Chondrocyte (in vitro differentiated cells): ENCODE results near the gene SULT2B1. TPM values are rescaled to one million over a fixed set of nuclear protein-coding genes. Genes with fewer than 3 reads are reported as not detected.
A peak's percentile ranks its signal among the peaks of the same experiment; 100 is the strongest.

Source experiments
- DNase-seq: peaks from one replicate; pipeline ENCODE4 v3.0.0; 2021; ENCODE audit warnings: mixed read lengths, low spot score
- H3K27ac Mint-ChIP-seq: one replicate; pipeline ENCODE4 v1.8.0; 2021; ENCODE audit warnings: mild to moderate bottlenecking, moderate library complexity, mixed read lengths; ENCODE audit not compliant: unreplicated experiment
- H3K27me3 Mint-ChIP-seq: 2 replicates; pipeline ENCODE4 v1.8.0; 2021; ENCODE audit warnings: low read depth, mixed read lengths
- H3K36me3 Mint-ChIP-seq: 2 replicates; pipeline ENCODE4 v1.8.0; 2021; ENCODE audit warnings: low read depth, mixed read lengths
- H3K4me1 Mint-ChIP-seq: 2 replicates; pipeline ENCODE4 v1.8.0; 2021; ENCODE audit warnings: low read depth, mild to moderate bottlenecking, mixed read lengths
- H3K4me3 Mint-ChIP-seq: one replicate; pipeline ENCODE4 v1.8.0; 2021; ENCODE audit warnings: mild to moderate bottlenecking, moderate library complexity, mixed read lengths; ENCODE audit not compliant: unreplicated experiment
- H3K9me3 Mint-ChIP-seq: 2 replicates; pipeline ENCODE4 v1.8.0; 2021; ENCODE audit warnings: low read depth, mixed read lengths
- total RNA-seq: library from RNA; stranded (reverse); gene quantifications from 3 replicates; pipeline ENCODE4 v1.2.1, GENCODE V29; 2021
- TF ChIP-seq, protein P1 (sequence below): fragments of 200-600 bp; sonication (generic); IDR thresholded peaks from 2 replicates; pipeline ENCODE4 v1.5.0; 2021; ENCODE audit warnings: antibody characterized with exemption, mild to moderate bottlenecking, moderate library complexity

The SULT2B1 gene
- total RNA-seq, 1 donor from 2014 or later = 0.22 TPM

DNA sequence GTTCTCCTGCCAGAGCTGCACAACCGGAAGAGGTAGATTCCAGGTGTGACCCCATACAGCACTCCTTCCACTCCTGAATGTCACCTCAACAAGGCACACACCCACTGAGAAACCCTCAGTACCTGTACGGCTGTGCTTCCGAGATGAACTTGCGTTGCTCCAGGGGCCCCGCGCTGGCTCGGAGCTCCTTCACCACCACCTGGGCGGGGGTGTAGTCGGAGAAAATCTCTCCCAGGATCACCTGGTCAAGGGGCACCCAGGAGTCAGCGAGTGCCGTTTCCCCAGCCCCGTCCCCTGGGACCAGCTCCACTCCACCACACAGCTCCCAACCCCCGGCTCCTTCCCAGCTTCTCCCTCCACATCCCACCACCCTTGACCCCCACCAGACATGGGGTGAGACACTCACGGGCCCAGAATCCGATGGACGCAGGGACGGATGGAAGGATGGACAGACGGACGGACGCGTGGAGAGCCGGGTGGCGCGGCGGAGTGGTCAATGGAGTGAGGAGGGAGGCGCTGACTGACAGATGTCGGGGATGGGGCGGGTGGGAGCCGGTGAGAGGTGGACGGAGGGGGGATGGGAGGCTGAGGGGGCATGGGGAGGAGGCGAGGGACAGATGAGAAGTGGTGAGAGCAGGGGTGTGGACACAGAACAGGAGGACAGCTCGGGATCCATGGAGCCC, 43.1 kb upstream of the SULT2B1 start:
- Mint-ChIP-seq H3K4me1 (peaks cover 9% of the 10 kb centered on the region), H3K27me3 (peaks cover 8% of the 10 kb centered on the region), H3K27ac (no peak overlapping the region), H3K36me3 (no peaks in the 10 kb centered on the region), H3K9me3 (no peaks in the 10 kb centered on the region), H3K4me3 (no peak overlapping the region)
- TF ChIP-seq, protein P1, sequence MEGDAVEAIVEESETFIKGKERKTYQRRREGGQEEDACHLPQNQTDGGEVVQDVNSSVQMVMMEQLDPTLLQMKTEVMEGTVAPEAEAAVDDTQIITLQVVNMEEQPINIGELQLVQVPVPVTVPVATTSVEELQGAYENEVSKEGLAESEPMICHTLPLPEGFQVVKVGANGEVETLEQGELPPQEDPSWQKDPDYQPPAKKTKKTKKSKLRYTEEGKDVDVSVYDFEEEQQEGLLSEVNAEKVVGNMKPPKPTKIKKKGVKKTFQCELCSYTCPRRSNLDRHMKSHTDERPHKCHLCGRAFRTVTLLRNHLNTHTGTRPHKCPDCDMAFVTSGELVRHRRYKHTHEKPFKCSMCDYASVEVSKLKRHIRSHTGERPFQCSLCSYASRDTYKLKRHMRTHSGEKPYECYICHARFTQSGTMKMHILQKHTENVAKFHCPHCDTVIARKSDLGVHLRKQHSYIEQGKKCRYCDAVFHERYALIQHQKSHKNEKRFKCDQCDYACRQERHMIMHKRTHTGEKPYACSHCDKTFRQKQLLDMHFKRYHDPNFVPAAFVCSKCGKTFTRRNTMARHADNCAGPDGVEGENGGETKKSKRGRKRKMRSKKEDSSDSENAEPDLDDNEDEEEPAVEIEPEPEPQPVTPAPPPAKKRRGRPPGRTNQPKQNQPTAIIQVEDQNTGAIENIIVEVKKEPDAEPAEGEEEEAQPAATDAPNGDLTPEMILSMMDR = no peak
- DNase-seq = no peak

DNA sequence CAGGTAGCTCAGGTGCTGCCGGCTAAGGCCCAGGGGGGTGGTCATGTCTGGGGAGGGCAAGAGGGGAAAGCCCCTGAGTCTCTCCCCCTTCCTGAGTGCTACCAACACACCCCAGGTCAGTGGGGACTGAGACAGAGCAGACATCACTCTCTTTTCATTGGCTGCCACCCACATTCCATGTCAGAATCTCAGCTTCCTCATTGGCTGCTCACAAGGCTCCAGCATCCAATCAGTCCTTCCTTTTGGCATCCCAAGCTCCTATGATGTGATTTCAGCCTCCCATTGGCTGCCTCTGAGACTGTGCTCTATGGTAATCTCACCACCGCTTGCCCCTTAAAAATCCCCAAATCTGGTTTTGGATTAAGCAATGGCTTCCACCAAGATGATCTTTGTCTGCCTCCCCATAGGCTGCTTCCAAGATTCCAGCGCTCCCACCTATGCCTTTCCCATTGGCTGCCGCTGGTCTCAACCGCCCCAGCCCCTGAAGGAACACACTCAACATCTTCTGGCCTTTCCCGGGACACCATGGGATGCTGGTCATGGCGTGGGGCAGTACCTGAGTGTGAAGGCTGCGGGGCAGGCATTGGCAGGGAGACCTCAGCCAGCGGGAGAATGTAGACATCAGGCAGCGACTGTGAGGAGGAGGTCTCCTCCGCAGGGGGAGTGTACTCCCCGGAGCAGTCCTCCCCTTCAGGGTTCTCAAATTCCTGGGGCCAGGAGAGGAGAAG, 42.3 kb upstream of the SULT2B1 start:
- Mint-ChIP-seq H3K27ac (no peak overlapping the region), H3K4me3 (no peak overlapping the region)

DNA sequence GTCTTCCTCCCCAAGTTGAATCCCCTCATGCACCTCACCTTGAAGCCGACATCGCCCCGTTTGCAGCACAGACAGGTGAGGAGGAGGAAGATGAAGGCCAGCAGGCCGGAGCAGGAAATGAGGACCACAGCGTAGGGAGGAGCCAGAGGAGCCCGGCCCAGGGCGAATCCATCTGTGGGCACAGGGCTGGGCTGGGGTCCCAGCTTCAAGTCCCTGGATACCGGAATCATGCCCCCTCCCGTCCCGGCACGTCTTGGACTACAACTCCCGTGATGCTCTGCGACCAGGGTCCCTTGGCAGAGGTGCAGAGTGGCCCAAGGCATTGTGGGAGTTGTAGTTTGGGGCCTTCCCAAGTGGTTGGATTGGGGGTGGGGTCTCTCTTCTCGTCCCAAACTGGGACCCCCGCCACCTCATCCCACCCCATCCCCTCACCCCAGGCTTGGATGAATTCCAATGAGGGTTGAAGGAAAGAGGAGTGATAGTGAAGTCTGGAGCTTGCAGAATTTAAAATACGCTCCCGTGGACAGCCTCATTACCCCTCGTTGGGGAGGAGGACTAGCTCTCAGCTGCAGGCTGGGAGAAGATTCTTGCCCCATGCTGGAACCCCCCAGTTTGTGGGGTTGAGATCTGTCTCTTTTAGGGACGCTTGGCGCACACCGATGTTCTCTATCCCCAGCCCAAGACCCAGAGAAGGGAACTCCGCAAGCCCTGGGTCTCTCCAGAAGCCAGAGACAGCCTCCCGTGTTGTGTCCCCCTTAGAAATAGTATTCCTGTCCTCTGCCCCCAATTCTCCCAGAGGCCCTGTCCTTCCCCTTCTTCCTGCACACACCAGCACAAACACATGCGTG, 41.3 kb upstream of the SULT2B1 start:
- H3K36me3 Mint-ChIP-seq = no peaks in the 10 kb centered on the region
- H3K27ac Mint-ChIP-seq = no peak overlapping the region
- peaks cover 12% of the 10 kb centered on the region for H3K4me1 Mint-ChIP-seq
- H3K27me3 Mint-ChIP-seq = peaks cover 8% of the 10 kb centered on the region
- no peaks in the 10 kb centered on the region for H3K9me3 Mint-ChIP-seq
- no peak for DNase-seq
- TF ChIP-seq, protein P1 = no peak
- H3K4me3 Mint-ChIP-seq = peak overlapping the region; percentile 60

More for the DNA sequence above, 42.3 kb upstream of the SULT2B1 start:
- H3K4me1 Mint-ChIP-seq = peaks cover 12% of the 10 kb centered on the region
- H3K9me3 Mint-ChIP-seq = no peaks in the 10 kb centered on the region
- H3K36me3 Mint-ChIP-seq = no peaks in the 10 kb centered on the region
- DNase-seq = no peak
- TF ChIP-seq, protein P1 = no peak
- peaks cover 8% of the 10 kb centered on the region for H3K27me3 Mint-ChIP-seq

- no peak overlapping the region for H3K27ac Mint-ChIP-seq
- DNase-seq = no peak
- no peaks in the 10 kb centered on the region for H3K9me3 Mint-ChIP-seq
- H3K4me3 Mint-ChIP-seq = no peak overlapping the region
- H3K27me3 Mint-ChIP-seq = peaks cover 8% of the 10 kb centered on the region
- H3K4me1 Mint-ChIP-seq = peaks cover 12% of the 10 kb centered on the region
- no peaks in the 10 kb centered on the region for H3K36me3 Mint-ChIP-seq
- TF ChIP-seq, protein P1 = no peak
Observed at GRCh38 chr19:48511321-48511731, 40.6 kb upstream of the SULT2B1 start.
